Activated CD4-positive, alpha-beta memory T cell treated with anti-CD3 and anti-CD28 coated beads, Interleukin-2, amount 10 ng/mL, durations not matched to agents 7 days and 5 days (primary cell): ENCODE measurements around the gene MATN4. TPM values are rescaled to one million over a fixed set of nuclear protein-coding genes. Genes with fewer than 3 reads are reported as not detected.

ENCODE experiments used
- CTCF ChIA-PET: fragments of 350-600 bp; sonication (Branson Sonifier 250); formaldehyde crosslinking; loops from one replicate; lab custom pipeline; 2021; ENCODE audit warnings: antibody characterized with exemption, inconsistent platforms; lab: Charles Lee
- POLR2A ChIA-PET: fragments of 350-600 bp; sonication (Branson Sonifier 250); formaldehyde crosslinking; loops from one replicate; lab custom pipeline; 2021; ENCODE audit warnings: antibody characterized with exemption; lab: Charles Lee
- DNase-seq: peaks from one replicate; pipeline ENCODE4 v3.0.0-alpha.2; 2020
- H3K27ac Mint-ChIP-seq: one replicate; pipeline ENCODE4 v1.8.0; 2021; ENCODE audit warnings: mild to moderate bottlenecking, mixed read lengths
- H3K27me3 Mint-ChIP-seq: one replicate; pipeline ENCODE4 v1.8.0; 2021; ENCODE audit warnings: mixed read lengths
- H3K36me3 Mint-ChIP-seq: one replicate; pipeline ENCODE4 v1.8.0; 2021; ENCODE audit warnings: low read depth, mixed read lengths
- H3K4me1 Mint-ChIP-seq: one replicate; pipeline ENCODE4 v1.8.0; 2021; ENCODE audit warnings: mixed read lengths
- H3K4me3 Mint-ChIP-seq: one replicate; pipeline ENCODE4 v1.8.0; 2021; ENCODE audit warnings: mild to moderate bottlenecking, mixed read lengths
- H3K9me3 Mint-ChIP-seq: one replicate; pipeline ENCODE4 v1.8.0; 2021; ENCODE audit warnings: mixed read lengths
- total RNA-seq, 2 experiments: library from RNA; stranded (reverse); gene quantifications; one replicate each; pipeline ENCODE4 v1.2.3, GENCODE V29; 2021

Gene MATN4
- total RNA-seq, 2 experiments from 2014 or later = 0.83 to 1.5 TPM

DNA sequence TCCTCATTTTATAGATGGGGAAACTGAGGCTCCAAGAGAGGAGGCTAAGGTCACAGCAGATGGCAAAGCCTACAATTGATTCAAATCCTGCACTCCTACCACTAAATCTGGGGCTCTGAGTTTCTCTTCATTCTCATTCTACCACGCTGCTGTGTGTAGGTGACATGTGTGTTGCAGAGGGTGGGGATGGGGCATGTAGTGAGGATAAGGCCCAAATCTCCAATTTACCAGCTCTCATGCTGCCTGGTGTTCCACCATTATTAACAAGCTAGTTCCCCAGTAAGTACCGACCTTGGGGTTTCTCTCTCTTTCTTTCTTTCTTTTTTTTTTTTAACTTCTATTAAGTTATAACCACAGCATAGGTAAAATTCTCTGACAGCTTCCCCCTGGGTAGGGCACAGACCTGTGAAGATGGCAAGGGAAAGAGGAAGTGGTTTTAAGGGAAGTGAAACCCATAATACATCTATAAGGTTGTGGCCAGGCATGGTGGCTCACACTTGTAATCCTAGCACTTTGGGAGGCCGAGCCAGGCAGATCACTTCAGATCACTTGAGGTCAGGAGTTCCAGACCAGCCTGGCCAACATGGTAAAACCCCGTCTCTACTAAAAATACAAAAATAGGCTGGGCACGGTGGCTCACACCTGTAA lies 13.0 kb upstream of the MATN4 start:
- H3K9me3 Mint-ChIP-seq = no peaks in the 10 kb centered on the region
- ChIA-PET CTCF (interaction anchor here (0.7 to 8.1 kb wide), 16 partner anchors 9 to 450 kb away, joined by 3 to 114 read pairs (median 5); partner anchors contain the start of genes PIGT and SYS1), POLR2A (interaction anchor here (0.8 to 1.3 kb wide), 5 partner anchors 31 to 132 kb away, joined by 3 read pairs; no protein-coding TSS in a partner anchor)
- no peaks in the 10 kb centered on the region for H3K36me3 Mint-ChIP-seq
- H3K4me1 Mint-ChIP-seq = peaks cover 40% of the 10 kb centered on the region
- H3K4me3 Mint-ChIP-seq = no peak overlapping the region
- peaks cover 7% of the 10 kb centered on the region for H3K27me3 Mint-ChIP-seq
- DNase-seq = no peak
- H3K27ac Mint-ChIP-seq = peak overlapping the region; percentile 34

DNA sequence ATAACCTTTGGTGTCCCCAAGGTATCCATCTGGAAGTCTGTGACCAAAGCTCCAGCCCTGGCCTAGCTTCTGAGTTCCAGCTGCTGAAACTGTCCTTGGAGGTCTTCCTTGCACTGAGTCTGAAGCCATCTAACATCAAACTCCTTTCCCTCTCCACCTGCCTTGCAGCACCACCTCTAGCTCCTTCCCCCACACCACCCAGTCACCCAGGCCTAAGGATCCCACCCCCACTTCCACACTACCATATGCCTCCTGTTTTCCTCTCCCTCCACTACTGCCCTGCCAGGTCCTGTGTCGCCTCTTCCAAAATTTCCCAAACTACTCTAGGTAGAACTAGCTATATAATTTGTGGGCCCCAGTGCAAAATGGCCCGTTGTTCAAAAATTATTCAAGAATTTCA lies 10.8 kb upstream of the MATN4 start:
- Mint-ChIP-seq H3K4me3 (no peak overlapping the region), H3K4me1 (peaks cover 41% of the 10 kb centered on the region), H3K36me3 (no peaks in the 10 kb centered on the region), H3K27ac (peak overlapping the region; percentile 75), H3K27me3 (peaks cover 20% of the 10 kb centered on the region), H3K9me3 (no peaks in the 10 kb centered on the region)
- ChIA-PET CTCF (interaction anchor here (0.7 to 8.1 kb wide), 38 partner anchors 9 to 498 kb away, joined by 3 to 114 read pairs (median 4); partner anchors contain the start of genes MATN4, SYS1 and YWHAB), POLR2A (interaction anchor here (0.8 to 2.6 kb wide), 6 partner anchors 16 to 452 kb away, joined by 3 to 8 read pairs (median 4); no protein-coding TSS in a partner anchor)
- DNase-seq = no peak

DNA sequence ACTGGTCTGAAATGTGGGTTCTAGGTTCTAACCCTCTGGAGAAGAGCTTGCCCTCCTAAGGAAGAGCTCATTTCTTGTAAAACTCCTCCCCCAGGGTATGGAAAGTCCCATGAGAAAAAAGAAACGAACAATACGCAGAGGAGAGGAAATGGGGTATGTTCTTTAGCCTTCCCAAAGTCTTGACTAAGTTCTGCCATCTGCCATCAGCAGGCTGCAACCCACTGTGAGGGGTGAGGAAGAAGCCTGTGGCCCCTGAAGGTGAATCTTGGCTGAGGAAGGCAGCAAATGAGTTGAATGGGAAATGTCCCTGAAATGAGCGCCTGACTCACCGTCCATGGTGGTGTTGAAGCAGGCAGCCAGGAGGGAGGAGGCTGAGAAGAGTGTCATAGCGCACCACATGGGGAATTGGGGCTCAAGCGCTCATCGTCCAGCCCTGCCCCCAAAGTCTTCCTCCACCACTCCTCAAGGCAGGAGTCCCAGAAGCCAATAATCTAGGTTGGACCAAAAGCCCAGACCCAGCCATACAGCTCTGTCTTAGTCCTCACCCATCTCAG lies 10.4 kb upstream of the MATN4 start:
- no peak for DNase-seq
- POLR2A ChIA-PET = interaction anchor here (0.8 to 2.6 kb wide), 6 partner anchors 16 to 453 kb away, joined by 3 to 8 read pairs (median 4); no protein-coding TSS in a partner anchor
- H3K4me1 Mint-ChIP-seq = peaks cover 41% of the 10 kb centered on the region
- no peaks in the 10 kb centered on the region for H3K36me3 Mint-ChIP-seq
- H3K9me3 Mint-ChIP-seq = no peaks in the 10 kb centered on the region
- H3K27me3 Mint-ChIP-seq = peaks cover 20% of the 10 kb centered on the region
- peak overlapping the region; percentile 29 for H3K4me3 Mint-ChIP-seq
- CTCF ChIA-PET = interaction anchor here (0.6 to 8.1 kb wide), 38 partner anchors 9 to 828 kb away, joined by 3 to 114 read pairs (median 4); partner anchors contain the start of genes MATN4, SYS1 and YWHAB
- H3K27ac Mint-ChIP-seq = peak overlapping the region; percentile 75

DNA sequence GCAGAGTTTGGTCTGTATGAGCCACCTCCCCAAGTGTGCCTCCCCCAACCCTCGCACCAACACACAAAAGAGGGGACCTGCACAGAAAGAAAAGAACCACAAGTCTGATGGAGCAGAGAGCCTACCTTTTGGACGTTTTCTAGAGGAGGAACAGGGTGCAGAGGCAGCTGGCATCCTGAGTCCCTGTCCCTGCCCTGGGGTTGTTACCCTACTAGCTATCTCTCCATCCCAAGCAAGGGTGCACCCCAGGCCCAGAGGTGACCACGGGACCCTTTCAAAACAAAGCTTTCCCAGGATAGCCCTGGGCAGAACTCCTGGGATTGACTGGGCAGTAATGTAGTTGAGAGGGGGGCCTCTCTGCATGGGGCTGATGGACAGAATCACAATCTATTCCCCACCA lies 9.7 kb upstream of the MATN4 start:
- no peak overlapping the region for H3K4me3 Mint-ChIP-seq
- ChIA-PET POLR2A (interaction anchor here (1.4 to 2.6 kb wide), 3 partner anchors 15 to 118 kb away, joined by 5 to 8 read pairs (median 7); no protein-coding TSS in a partner anchor), CTCF (interaction anchor here (1.1 to 8.1 kb wide), 11 partner anchors 12 to 453 kb away, joined by 3 to 114 read pairs (median 15); partner anchors contain the start of gene SYS1)
- H3K27ac Mint-ChIP-seq = no peak overlapping the region
- H3K36me3 Mint-ChIP-seq = no peaks in the 10 kb centered on the region
- peaks cover 41% of the 10 kb centered on the region for H3K4me1 Mint-ChIP-seq
- no peaks in the 10 kb centered on the region for H3K9me3 Mint-ChIP-seq
- no peak for DNase-seq
- peaks cover 20% of the 10 kb centered on the region for H3K27me3 Mint-ChIP-seq

DNA sequence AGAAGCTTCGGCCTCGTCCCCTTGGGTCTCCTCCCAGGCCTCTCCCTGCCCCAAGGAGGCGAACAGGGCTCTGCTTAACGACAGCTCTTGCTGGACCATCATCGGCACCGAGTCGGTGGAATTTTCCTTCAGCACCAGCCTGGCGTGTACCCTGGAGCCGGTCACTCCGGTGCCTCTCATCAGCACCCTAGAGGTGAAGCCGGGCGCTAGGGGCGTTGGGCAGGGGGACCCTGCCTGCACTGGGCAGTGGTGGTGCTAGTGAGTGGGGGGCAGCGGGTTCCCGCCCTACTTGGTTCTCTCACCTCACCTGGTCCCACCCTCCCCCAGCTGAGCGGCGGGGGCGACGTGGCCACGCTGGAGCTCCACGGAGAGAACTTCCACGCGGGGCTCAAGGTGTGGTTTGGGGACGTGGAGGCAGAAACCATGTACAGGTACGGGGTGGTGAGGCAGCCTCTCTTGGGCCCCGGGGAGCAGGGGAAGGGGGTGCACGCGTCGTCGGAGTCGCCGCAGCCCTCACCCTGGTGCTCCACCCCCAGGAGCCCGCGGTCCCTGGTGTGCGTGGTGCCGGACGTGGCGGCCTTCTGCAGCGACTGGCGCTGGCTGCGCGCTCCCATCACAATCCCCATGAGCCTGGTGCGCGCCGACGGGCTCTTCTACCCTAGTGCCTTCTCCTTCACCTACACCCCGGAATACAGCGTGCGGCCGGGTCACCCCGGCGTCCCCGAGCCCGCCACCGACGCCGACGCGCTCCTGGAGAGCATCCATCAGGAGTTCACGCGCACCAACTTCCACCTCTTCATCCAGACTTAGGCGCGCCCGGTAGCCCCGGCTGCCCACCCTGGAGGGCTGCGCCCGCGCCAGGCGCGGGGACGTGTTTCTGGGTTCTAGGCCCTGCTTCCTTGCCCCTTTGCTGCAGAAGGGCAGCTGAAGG lies 8.3 kb upstream of the MATN4 start:
- CTCF ChIA-PET = interaction anchor here (0.8 to 8.1 kb wide), 6 partner anchors 10 to 455 kb away, joined by 3 to 114 read pairs (median 7); no protein-coding TSS in a partner anchor
- POLR2A ChIA-PET = interaction anchor here (1.2 kb wide), 1 partner anchor 51 kb away, joined by 3 read pairs; no protein-coding TSS in a partner anchor
- no peak for DNase-seq
- Mint-ChIP-seq H3K27me3 (peaks cover 25% of the 10 kb centered on the region), H3K9me3 (no peaks in the 10 kb centered on the region), H3K4me1 (peaks cover 42% of the 10 kb centered on the region), H3K4me3 (no peak overlapping the region), H3K36me3 (no peaks in the 10 kb centered on the region), H3K27ac (no peak overlapping the region)

DNA sequence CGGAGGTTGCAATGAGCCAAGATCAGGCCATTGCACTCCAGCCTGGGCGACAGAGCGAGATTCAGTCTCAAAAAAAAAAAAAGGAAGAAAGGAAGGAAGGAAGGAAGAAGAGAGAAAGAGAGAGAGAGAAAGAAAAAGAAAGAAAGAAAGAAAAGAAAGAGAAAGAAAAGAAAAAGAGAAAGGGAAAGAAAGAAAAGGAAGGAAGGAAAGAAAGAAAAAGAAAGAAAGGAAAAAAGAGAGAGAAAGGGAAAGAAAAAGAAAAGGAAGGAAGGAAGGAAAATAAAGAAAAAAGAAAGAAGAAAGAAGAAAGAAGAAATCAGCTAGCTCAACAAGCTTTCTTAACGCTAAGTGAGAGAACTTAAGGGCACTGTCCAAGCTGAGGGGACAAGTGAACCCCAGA lies 7.6 kb upstream of the MATN4 start:
- Mint-ChIP-seq H3K36me3 (no peaks in the 10 kb centered on the region), H3K9me3 (no peaks in the 10 kb centered on the region), H3K4me3 (no peak overlapping the region), H3K27ac (no peak overlapping the region), H3K4me1 (peaks cover 39% of the 10 kb centered on the region), H3K27me3 (peaks cover 28% of the 10 kb centered on the region)
- no peak for DNase-seq
- POLR2A ChIA-PET = interaction anchor here (1.2 kb wide), 1 partner anchor 52 kb away, joined by 3 read pairs; no protein-coding TSS in a partner anchor
- CTCF ChIA-PET = interaction anchor here (1.0 to 2.7 kb wide), 3 partner anchors 12 to 21 kb away, joined by 3 to 9 read pairs (median 4); no protein-coding TSS in a partner anchor

DNA sequence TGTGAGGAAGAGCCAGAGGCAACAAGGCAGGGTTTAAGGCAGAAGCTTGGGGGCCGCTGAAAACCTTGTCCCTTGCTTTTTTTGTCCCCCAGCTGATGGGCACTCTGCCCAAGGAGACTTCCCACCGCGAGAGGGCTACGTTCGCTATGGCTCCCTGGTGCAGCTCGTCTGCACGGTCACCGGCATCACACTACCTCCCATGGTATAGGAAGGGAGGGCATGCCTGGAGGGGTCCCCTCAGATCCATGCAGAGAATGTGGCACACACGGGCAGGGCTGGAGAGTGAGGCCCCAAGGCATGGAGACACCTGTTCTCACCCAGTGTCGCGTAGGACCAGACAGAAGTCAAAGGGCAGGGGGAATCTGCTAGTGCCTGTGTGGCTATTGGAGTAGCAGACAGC lies 5.8 kb upstream of the MATN4 start:
- CTCF ChIA-PET = interaction anchor here (1.0 to 3.2 kb wide), 5 partner anchors 9 to 457 kb away, joined by 3 to 33 read pairs (median 5); no protein-coding TSS in a partner anchor
- DNase-seq = no peak
- Mint-ChIP-seq H3K4me1 (peaks cover 31% of the 10 kb centered on the region), H3K9me3 (no peaks in the 10 kb centered on the region), H3K4me3 (no peak overlapping the region), H3K27ac (no peak overlapping the region), H3K36me3 (no peaks in the 10 kb centered on the region), H3K27me3 (peaks cover 32% of the 10 kb centered on the region)
- POLR2A ChIA-PET = no interaction called here

DNA sequence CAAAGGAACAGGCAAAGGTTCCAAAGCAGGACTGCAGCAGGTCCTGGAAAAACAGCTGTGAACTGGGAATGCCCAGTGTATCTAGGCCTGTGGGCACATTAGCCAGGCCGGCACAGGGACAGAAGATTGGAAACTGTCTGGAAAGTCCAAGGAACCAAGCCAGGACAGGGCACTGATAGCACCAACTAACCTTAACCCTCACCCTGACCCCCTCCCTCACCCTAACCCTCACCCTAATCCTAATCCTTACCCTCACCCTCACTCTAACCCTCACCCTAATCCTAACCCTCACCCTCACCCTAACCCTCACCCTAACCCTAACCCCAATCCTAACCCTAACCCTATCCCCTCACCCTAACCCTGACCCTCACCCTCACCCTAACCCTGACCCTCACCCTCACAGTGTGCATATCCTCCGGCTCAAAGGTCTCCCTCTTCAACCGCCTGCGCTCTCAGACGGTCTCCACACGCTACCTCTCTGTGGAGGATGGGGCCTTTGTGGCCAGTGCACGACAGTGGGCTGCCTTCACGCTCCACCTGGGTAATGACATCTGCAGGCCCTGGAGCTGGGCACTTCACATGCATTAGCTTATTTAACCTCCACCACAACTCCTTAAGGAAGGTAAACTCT lies 5.1 kb upstream of the MATN4 start:
- H3K9me3 Mint-ChIP-seq = no peaks in the 10 kb centered on the region
- CTCF ChIA-PET = interaction anchor here (0.6 to 3.2 kb wide), 12 partner anchors 8 to 458 kb away, joined by 3 to 33 read pairs (median 4); no protein-coding TSS in a partner anchor
- H3K27me3 Mint-ChIP-seq = peaks cover 32% of the 10 kb centered on the region
- no peak overlapping the region for H3K4me3 Mint-ChIP-seq
- POLR2A ChIA-PET = no interaction called here
- H3K4me1 Mint-ChIP-seq = peaks cover 23% of the 10 kb centered on the region
- DNase-seq = no peak
- H3K36me3 Mint-ChIP-seq = no peaks in the 10 kb centered on the region
- no peak overlapping the region for H3K27ac Mint-ChIP-seq

DNA sequence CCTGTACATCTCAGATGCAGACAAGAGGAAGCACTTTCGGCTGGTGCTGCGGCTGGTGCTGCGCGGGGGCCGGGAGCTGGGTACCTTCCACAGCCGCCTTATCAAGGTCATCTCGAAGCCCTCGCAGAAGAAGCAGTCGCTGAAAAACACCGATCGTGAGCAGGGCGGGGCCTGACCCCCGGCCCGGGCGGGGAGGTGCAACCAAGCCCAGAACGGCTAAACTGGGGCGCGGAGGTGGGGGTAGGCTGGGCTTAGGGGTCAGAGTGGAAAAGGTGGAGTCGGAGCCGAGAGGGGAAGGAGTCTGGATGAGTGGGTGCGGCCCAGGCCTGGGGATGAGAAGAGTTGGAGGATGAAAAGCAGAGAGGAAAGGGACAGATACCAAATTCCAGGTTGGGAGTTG lies 4.1 kb upstream of the MATN4 start:
- ChIA-PET POLR2A (no interaction called here), CTCF (interaction anchor here (0.7 to 3.2 kb wide), 26 partner anchors 9 to 459 kb away, joined by 3 to 33 read pairs (median 4); partner anchors contain the start of gene SDC4)
- Mint-ChIP-seq H3K36me3 (no peaks in the 10 kb centered on the region), H3K4me3 (no peak overlapping the region), H3K9me3 (no peaks in the 10 kb centered on the region), H3K4me1 (peaks cover 17% of the 10 kb centered on the region), H3K27ac (no peak overlapping the region), H3K27me3 (peaks cover 36% of the 10 kb centered on the region)
- no peak for DNase-seq

DNA sequence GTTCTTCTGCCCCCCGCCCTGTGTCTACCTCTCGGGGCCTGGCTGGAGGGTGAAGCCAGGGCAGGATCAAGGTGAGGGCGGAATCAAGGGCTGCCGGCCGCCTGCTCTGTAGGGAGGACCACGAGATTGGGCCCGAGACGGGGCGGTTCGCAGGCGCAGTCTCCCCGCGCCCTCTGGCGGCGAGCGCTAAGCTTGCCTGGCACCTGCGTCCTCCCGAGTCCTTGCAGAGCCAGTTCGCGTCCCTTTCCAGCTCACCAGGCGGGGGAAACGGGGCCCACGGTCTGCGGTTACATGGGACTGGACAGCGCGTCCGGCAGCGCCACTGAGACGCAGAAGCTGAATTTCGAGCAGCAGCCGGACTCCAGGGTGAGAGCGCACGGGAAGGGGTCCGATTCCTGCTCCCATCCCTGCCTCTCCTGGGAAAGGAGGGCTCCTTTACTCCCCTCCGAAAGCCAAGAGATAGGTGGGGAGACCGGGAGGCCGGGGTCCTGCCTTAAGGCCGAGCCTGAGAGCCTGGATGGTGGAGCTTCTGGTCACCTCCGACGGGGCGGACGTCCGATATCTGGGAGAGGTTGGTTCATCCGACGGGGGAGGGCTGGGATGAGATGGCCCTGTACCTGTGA lies 3.6 kb upstream of the MATN4 start:
- CTCF ChIA-PET = interaction anchor here (0.7 to 3.2 kb wide), 24 partner anchors 9 to 459 kb away, joined by 3 to 33 read pairs (median 4); partner anchors contain the start of gene SDC4
- DNase-seq = peak; percentile 69
- Mint-ChIP-seq H3K4me1 (peaks cover 13% of the 10 kb centered on the region), H3K27me3 (peaks cover 33% of the 10 kb centered on the region), H3K4me3 (no peak overlapping the region), H3K27ac (no peak overlapping the region), H3K36me3 (no peaks in the 10 kb centered on the region), H3K9me3 (no peaks in the 10 kb centered on the region)
- POLR2A ChIA-PET = interaction anchor here (0.9 kb wide), 1 partner anchor 18 kb away, joined by 3 read pairs; no protein-coding TSS in a partner anchor

DNA sequence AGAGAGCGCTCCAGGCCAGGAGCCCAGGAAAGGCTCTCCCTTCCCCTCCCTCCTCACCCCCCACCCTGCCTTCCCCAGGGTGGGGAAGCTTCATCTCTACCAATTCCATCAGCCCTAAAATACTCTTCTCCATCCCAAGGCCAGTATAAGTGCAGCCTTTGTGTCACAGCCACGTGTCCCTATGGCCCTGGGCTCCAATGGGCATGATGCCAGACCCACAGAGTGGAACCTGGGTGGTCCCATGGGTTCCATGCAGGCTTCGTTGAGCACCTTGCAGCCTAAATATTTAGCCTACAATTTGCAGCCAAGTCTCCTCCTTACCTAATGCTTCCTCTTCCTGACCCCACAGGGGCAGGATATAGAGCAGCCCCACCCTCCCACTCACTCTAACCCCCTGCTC lies 976 bp upstream of the MATN4 start:
- CTCF ChIA-PET = interaction anchor here (1.4 kb wide), 1 partner anchor 141 kb away, joined by 3 read pairs; no protein-coding TSS in a partner anchor
- H3K27me3 Mint-ChIP-seq = peaks cover 26% of the 10 kb centered on the region
- H3K4me3 Mint-ChIP-seq = no peak overlapping the region
- POLR2A ChIA-PET = no interaction called here
- H3K4me1 Mint-ChIP-seq = peaks cover 16% of the 10 kb centered on the region
- no peaks in the 10 kb centered on the region for H3K36me3 Mint-ChIP-seq
- H3K9me3 Mint-ChIP-seq = no peaks in the 10 kb centered on the region
- DNase-seq = no peak
- no peak overlapping the region for H3K27ac Mint-ChIP-seq
